ENCODE results near the gene LUZP4. TPM values are rescaled to one million over a fixed set of nuclear protein-coding genes. Genes with fewer than 3 reads are reported as not detected.

Gene LUZP4
- total and polyA plus RNA-seq, 2 of the 8 experiments (the other 6 are each of a cell fraction or from before 2014, with no cell fraction given): 0.17 TPM; not detected in 1

GRCh38 chrX:115311601-115312001 lies 22.1 kb downstream of the LUZP4 start (continued):
- peak; percentile 77 for TF ChIP-seq MAX (IDR thresholded peaks at IDR 0.05)
